Liver (tissue), 9 donors: Measurements from ENCODE around the gene ITPKB. TPM values are rescaled to one million over a fixed set of nuclear protein-coding genes. Genes with fewer than 3 reads are reported as not detected.
"Not testable (repeated sequence)": the region's sequence is repeated elsewhere in the genome, so short reads cannot be mapped to it uniquely, and the experiment has no call there.

ENCODE experiments used
- DNase-seq: peaks from one replicate; pipeline ENCODE4 v3.0.0-alpha.2; 2017; ENCODE audit warnings: low spot score
- H3K27ac ChIP-seq, 2 donors: one replicate each; pipeline ENCODE4 v1.7.0; 2013; ENCODE audit warnings: inconsistent platforms in 2 of 2, low read length in 2 of 2, control low read depth in 1 of 2, low read depth in 1 of 2, mild to moderate bottlenecking in 1 of 2
- H3K27me3 ChIP-seq, 4 donors: one replicate each; pipeline versions ENCODE4 v1.6.1 to v1.7.0; 2013; ENCODE audit warnings: low read length in 3 of 4, inconsistent platforms in 1 of 4, mild to moderate bottlenecking in 1 of 4, moderate library complexity in 1 of 4; ENCODE audit not compliant: control insufficient read depth in 4 of 4, insufficient read depth in 4 of 4
- H3K36me3 ChIP-seq, 4 donors: one replicate each; pipeline versions ENCODE4 v1.6.1 to v1.7.0; 2013; ENCODE audit warnings: low read length in 3 of 4, mild to moderate bottlenecking in 3 of 4, low read depth in 1 of 4, moderate library complexity in 1 of 4; ENCODE audit not compliant: control insufficient read depth in 4 of 4, insufficient read depth in 3 of 4
- H3K4me1 ChIP-seq, 4 donors: one replicate each; pipeline versions ENCODE4 v1.6.1 to v1.7.0; 2013; ENCODE audit warnings: low read length in 3 of 4, mild to moderate bottlenecking in 3 of 4, moderate library complexity in 1 of 4; ENCODE audit not compliant: control insufficient read depth in 4 of 4, insufficient read depth in 4 of 4
- H3K4me3 ChIP-seq, 3 donors: one replicate each; pipeline versions ENCODE4 v1.6.1 to v1.7.0; 2013; ENCODE audit warnings: low read length in 3 of 3, control low read depth in 1 of 3, low read depth in 1 of 3, mild to moderate bottlenecking in 1 of 3
- H3K9ac ChIP-seq, 2 donors: one replicate each; pipeline ENCODE4 v1.7.0; 2013; ENCODE audit warnings: low read length in 2 of 2, mild to moderate bottlenecking in 2 of 2, moderate library complexity in 2 of 2, control low read depth in 1 of 2, low read depth in 1 of 2
- H3K9me3 ChIP-seq, 4 donors: one replicate each; pipeline versions ENCODE4 v1.6.1 to v1.7.0; 2013; ENCODE audit warnings: low read length in 3 of 4; ENCODE audit not compliant: control insufficient read depth in 4 of 4
- EGR1 ChIP-seq, 2 donors: IDR thresholded peaks; 2 replicates each; pipeline ENCODE4 v1.6.1; 2016 to 2018; ENCODE audit warnings: antibody characterized with exemption in 2 of 2, low read depth in 2 of 2
- FOXA1 ChIP-seq: IDR thresholded peaks from 2 replicates; pipeline ENCODE4 v1.6.1; 2016; ENCODE audit warnings: antibody characterized with exemption
- FOXA2 ChIP-seq: IDR thresholded peaks from 2 replicates; pipeline ENCODE4 v1.6.1; 2016; ENCODE audit warnings: antibody characterized with exemption
- HNF4A ChIP-seq, 2 donors: conservative IDR thresholded peaks; 2 replicates each; pipeline ENCODE4 v1.6.1; 2016; ENCODE audit warnings: antibody characterized with exemption in 2 of 2, mild to moderate bottlenecking in 2 of 2
- HNF4G ChIP-seq: IDR thresholded peaks from 2 replicates; pipeline ENCODE4 v1.6.1; 2016; ENCODE audit warnings: antibody characterized with exemption
- JUND ChIP-seq, 2 donors: IDR thresholded peaks; 2 replicates each; pipeline ENCODE4 v1.6.1; 2016; ENCODE audit warnings: antibody characterized with exemption in 2 of 2
- NR2F2 ChIP-seq: IDR thresholded peaks from 2 replicates; pipeline ENCODE4 v1.6.1; 2016; ENCODE audit warnings: antibody characterized with exemption
- RXRA ChIP-seq, 2 donors: IDR thresholded peaks; 2 replicates each; pipeline ENCODE4 v1.6.1; 2017 to 2018; ENCODE audit warnings: antibody characterized with exemption in 2 of 2, mild to moderate bottlenecking in 1 of 2
- SP1 ChIP-seq: IDR thresholded peaks from 2 replicates; pipeline ENCODE4 v1.6.1; 2018; ENCODE audit warnings: antibody characterized with exemption, mild to moderate bottlenecking
- WGBS: extraction: QIAGEN DNeasy Blood & Tissue Kit; methylation state at CpG from one replicate; pipeline ENCODE4 v1.1.7; 2013; 5-methylcytosine and 5-hydroxymethylcytosine counted together
- polyA plus RNA-seq, 2 donors: library from polyadenylated mRNA; stranded (reverse) in 1 of 2; unstranded in 1 of 2; fragments of 200-250 nt in 1 of 2; fragments of >200 nt in 1 of 2; fragmentation: Nextera tagmentation in 1 of 2; extraction: Ambion mirVana in 1 of 2; gene quantifications; one replicate each; pipeline versions ENCODE4 v1.2.1 to v1.2.3, GENCODE V29; 2013 to 2015
- total RNA-seq, 2 donors: library from RNA; depleted of rRNA; stranded (reverse); fragments of >200 nt; gene quantifications; one replicate each; pipeline ENCODE4 v1.2.3, GENCODE V29; 2014
- TF ChIP-seq, protein P1 (sequence below): IDR thresholded peaks from 2 replicates; pipeline ENCODE4 v1.6.1; 2016; ENCODE audit warnings: antibody characterized with exemption
- TF ChIP-seq, protein P2 (sequence below): fragments of 150-350 bp; IDR thresholded peaks from 2 replicates; pipeline ENCODE4 v1.5.1; 2017; ENCODE audit warnings: improper control_type of control experiment, low read depth, low read length; ENCODE audit not compliant: missing input control
- TF ChIP-seq, protein P3 (sequence below): IDR thresholded peaks from 2 replicates; pipeline ENCODE4 v1.6.1; 2016; ENCODE audit warnings: antibody characterized with exemption, mild to moderate bottlenecking
- donor health status: healthy.
- donor health status: healthy.
- donor health status: healthy.
- donor health status: healthy.
- donor health status: healthy.

Gene ITPKB
- total and polyA plus RNA-seq, 4 donors: 0.61 to 5.8 (median 3.7) TPM

DNA sequence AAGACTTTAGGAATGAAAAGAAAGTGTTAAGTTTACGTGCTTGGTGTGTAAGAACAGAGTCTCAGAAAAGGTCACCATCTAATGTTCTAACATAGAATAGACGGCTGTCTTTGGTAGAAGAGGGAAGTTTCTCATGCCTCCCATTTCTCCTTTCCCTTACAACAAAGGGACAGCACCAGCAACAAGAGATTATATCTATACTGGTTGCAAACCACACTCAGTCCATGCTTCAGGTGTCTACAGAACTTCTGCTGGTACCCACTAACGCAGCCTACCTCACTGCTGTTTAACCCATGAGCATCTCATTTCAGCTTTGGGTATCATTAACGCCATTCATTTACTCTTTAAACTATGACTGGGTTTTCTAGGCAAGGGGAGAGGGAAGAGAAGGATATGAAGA is 9.2 kb upstream of the ITPKB start (continued):
- TF ChIP-seq, protein P1, sequence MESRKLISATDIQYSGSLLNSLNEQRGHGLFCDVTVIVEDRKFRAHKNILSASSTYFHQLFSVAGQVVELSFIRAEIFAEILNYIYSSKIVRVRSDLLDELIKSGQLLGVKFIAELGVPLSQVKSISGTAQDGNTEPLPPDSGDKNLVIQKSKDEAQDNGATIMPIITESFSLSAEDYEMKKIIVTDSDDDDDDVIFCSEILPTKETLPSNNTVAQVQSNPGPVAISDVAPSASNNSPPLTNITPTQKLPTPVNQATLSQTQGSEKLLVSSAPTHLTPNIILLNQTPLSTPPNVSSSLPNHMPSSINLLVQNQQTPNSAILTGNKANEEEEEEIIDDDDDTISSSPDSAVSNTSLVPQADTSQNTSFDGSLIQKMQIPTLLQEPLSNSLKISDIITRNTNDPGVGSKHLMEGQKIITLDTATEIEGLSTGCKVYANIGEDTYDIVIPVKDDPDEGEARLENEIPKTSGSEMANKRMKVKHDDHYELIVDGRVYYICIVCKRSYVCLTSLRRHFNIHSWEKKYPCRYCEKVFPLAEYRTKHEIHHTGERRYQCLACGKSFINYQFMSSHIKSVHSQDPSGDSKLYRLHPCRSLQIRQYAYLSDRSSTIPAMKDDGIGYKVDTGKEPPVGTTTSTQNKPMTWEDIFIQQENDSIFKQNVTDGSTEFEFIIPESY: no peak

GRCh38 chr1:226747519-226748263 is 8.6 kb upstream of the ITPKB start:
- H3K4me3 ChIP-seq, H3K9ac ChIP-seq, H3K27me3 ChIP-seq, H3K36me3 ChIP-seq, DNase-seq, H3K9me3 ChIP-seq, H3K27ac ChIP-seq, H3K4me1 ChIP-seq: not testable (repeated sequence)
- 92% methylated on average over 17 of the region's 17 CpGs for WGBS

- H3K27me3 ChIP-seq: peaks cover 0 to 3% (median 1%) of the 10 kb centered on the region in 4 donors
- H3K9me3 ChIP-seq: peaks cover 0 to 4% (median 0%) of the 10 kb centered on the region in 4 donors
- H3K9ac ChIP-seq: no peak overlapping the region
- no peak overlapping the region for H3K4me3 ChIP-seq
- no peaks in the 10 kb centered on the region for H3K36me3 ChIP-seq
- no peak for DNase-seq
- TF ChIP-seq, protein P2, sequence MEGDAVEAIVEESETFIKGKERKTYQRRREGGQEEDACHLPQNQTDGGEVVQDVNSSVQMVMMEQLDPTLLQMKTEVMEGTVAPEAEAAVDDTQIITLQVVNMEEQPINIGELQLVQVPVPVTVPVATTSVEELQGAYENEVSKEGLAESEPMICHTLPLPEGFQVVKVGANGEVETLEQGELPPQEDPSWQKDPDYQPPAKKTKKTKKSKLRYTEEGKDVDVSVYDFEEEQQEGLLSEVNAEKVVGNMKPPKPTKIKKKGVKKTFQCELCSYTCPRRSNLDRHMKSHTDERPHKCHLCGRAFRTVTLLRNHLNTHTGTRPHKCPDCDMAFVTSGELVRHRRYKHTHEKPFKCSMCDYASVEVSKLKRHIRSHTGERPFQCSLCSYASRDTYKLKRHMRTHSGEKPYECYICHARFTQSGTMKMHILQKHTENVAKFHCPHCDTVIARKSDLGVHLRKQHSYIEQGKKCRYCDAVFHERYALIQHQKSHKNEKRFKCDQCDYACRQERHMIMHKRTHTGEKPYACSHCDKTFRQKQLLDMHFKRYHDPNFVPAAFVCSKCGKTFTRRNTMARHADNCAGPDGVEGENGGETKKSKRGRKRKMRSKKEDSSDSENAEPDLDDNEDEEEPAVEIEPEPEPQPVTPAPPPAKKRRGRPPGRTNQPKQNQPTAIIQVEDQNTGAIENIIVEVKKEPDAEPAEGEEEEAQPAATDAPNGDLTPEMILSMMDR: no peak
- TF ChIP-seq HNF4A (conservative IDR thresholded peaks at IDR 0.05): no peak
- no peak for TF ChIP-seq NR2F2
- TF ChIP-seq JUND (IDR thresholded peaks at IDR 0.05): no peak
- no peak for TF ChIP-seq FOXA1
- TF ChIP-seq, protein P1: no peak
- TF ChIP-seq FOXA2: no peak
- TF ChIP-seq HNF4G: no peak
- no peak for TF ChIP-seq EGR1 (IDR thresholded peaks at IDR 0.05; ENCODE audit: low read depth in 2 of 2)
- H3K27ac ChIP-seq: no peak overlapping the region
- H3K4me1 ChIP-seq: peaks cover 4 to 15% (median 7%) of the 10 kb centered on the region in 4 donors
These were observed 4.2 kb upstream of the ITPKB start for GRCh38 chr1:226743259-226743658.

GRCh38 chr1:226741009-226741408 is 1.9 kb upstream of the ITPKB start:
- Histone ChIP-seq H3K4me3 (no peak overlapping the region), H3K36me3 (no peaks in the 10 kb centered on the region), H3K4me1 (peaks cover 17 to 37% (median 19%) of the 10 kb centered on the region in 4 donors), H3K9me3 (peaks cover 0 to 4% (median 0%) of the 10 kb centered on the region in 4 donors), H3K27me3 (peaks cover 0 to 3% (median 2%) of the 10 kb centered on the region in 4 donors), H3K9ac (no peak overlapping the region), H3K27ac (no peak overlapping the region)
- no peak for DNase-seq
- TF ChIP-seq RXRA (IDR thresholded peaks at IDR 0.05) (no peak), SP1 (no peak), FOXA2 (no peak), NR2F2 (no peak)
- TF ChIP-seq, protein P2: no peak
- TF ChIP-seq, protein P3, sequence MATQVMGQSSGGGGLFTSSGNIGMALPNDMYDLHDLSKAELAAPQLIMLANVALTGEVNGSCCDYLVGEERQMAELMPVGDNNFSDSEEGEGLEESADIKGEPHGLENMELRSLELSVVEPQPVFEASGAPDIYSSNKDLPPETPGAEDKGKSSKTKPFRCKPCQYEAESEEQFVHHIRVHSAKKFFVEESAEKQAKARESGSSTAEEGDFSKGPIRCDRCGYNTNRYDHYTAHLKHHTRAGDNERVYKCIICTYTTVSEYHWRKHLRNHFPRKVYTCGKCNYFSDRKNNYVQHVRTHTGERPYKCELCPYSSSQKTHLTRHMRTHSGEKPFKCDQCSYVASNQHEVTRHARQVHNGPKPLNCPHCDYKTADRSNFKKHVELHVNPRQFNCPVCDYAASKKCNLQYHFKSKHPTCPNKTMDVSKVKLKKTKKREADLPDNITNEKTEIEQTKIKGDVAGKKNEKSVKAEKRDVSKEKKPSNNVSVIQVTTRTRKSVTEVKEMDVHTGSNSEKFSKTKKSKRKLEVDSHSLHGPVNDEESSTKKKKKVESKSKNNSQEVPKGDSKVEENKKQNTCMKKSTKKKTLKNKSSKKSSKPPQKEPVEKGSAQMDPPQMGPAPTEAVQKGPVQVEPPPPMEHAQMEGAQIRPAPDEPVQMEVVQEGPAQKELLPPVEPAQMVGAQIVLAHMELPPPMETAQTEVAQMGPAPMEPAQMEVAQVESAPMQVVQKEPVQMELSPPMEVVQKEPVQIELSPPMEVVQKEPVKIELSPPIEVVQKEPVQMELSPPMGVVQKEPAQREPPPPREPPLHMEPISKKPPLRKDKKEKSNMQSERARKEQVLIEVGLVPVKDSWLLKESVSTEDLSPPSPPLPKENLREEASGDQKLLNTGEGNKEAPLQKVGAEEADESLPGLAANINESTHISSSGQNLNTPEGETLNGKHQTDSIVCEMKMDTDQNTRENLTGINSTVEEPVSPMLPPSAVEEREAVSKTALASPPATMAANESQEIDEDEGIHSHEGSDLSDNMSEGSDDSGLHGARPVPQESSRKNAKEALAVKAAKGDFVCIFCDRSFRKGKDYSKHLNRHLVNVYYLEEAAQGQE: no peak
- WGBS: 79% methylated on average over 3 of the region's 3 CpGs
